Endothelial cell of umbilical vein (primary cell): ENCODE results near the gene MPDU1. TPM values are rescaled to one million over a fixed set of nuclear protein-coding genes. Genes with fewer than 3 reads are reported as not detected.

Source experiments
- BruUV-seq: library from RNA; stranded (reverse); fragments of 400-500 nt; replicated peaks from 2 replicates; lab custom pipeline; 2021; lab: Mats Ljungman, UMichigan
- CTCF ChIA-PET: fragments of 300-600, 350-600 bp; sonication (Branson Sonifier 250); formaldehyde crosslinking; loops from one replicate; lab custom pipeline; 2021; ENCODE audit warnings: antibody characterized with exemption, inconsistent platforms; lab: Charles Lee
- POLR2A ChIA-PET: fragments of 300-600, 350-600 bp; sonication (Branson Sonifier 250); formaldehyde crosslinking; loops from one replicate; lab custom pipeline; 2021; ENCODE audit warnings: antibody characterized with exemption, inconsistent platforms; lab: Charles Lee
- DNase-seq: peaks from one replicate; pipeline ENCODE4 v3.0.0-alpha.2; 2011; ENCODE audit warnings: low read depth, low spot score
- FAIRE-seq: peaks from 2 replicates; lab custom pipeline; 2011; peaks lifted over from hg19 to GRCh38; lab: Jason Lieb, UNC
- H2AFZ ChIP-seq: 2 replicates; pipeline ENCODE4 v1.6.0; 2012; ENCODE audit warnings: low read depth, low read length, control low read depth, inconsistent platforms
- H3K27ac ChIP-seq: 2 replicates; pipeline ENCODE4 v1.5.1; 2011; ENCODE audit warnings: low read depth, mild to moderate bottlenecking, control low read depth, low read length, moderate library complexity; ENCODE audit not compliant: insufficient read depth
- H3K27me3 ChIP-seq, 2 experiments: 2 replicates each; pipeline versions ENCODE4 v1.6.0 to v1.6.1; 2011; ENCODE audit warnings: low read length in 2 of 2, mixed read lengths in 1 of 2; ENCODE audit not compliant: control insufficient read depth in 2 of 2, insufficient read depth in 2 of 2
- H3K36me3 ChIP-seq, 2 experiments: 2 replicates in 1 of 2; 3 replicates in 1 of 2; pipeline ENCODE4 v1.5.1; 2011; ENCODE audit warnings: low read length in 2 of 2, mild to moderate bottlenecking in 1 of 2, moderate library complexity in 1 of 2; ENCODE audit not compliant: control insufficient read depth in 2 of 2, insufficient read depth in 2 of 2; ENCODE audit errors: extremely low read depth in 1 of 2
- H3K4me1 ChIP-seq: 3 replicates; pipeline ENCODE4 v1.5.1; 2011; ENCODE audit warnings: mild to moderate bottlenecking, low read length; ENCODE audit not compliant: control insufficient read depth, insufficient read depth; ENCODE audit errors: extremely low read depth
- H3K4me2 ChIP-seq: 2 replicates; pipeline ENCODE4 v1.6.1; 2011; ENCODE audit warnings: low read length, control low read depth, mixed read lengths; ENCODE audit not compliant: insufficient read depth
- H3K4me3 ChIP-seq, 3 experiments: fragments of 200-600 bp in 1 of 3; sonication (generic), shearing (Covaris generic) in 1 of 3; replicated peaks in 1 of 3; 2 replicates each; pipeline ENCODE4 v1.5.1; 2011 to 2016; ENCODE audit warnings: control low read depth in 3 of 3, low read length in 3 of 3, mild to moderate bottlenecking in 2 of 3, inconsistent platforms in 1 of 3, low read depth in 1 of 3, moderate library complexity in 1 of 3; ENCODE audit not compliant: insufficient read depth in 1 of 3
- H3K79me2 ChIP-seq: 2 replicates; pipeline ENCODE4 v1.6.0; 2012; ENCODE audit warnings: low read length, inconsistent platforms; ENCODE audit not compliant: control insufficient read depth, insufficient read depth
- H3K9ac ChIP-seq: replicated peaks from 2 replicates; pipeline ENCODE3; 2011; ENCODE audit warnings: low read length, control low read depth; ENCODE audit not compliant: insufficient read depth; ENCODE audit errors: extremely low read depth
- H3K9me1 ChIP-seq: replicated peaks from 3 replicates; pipeline ENCODE4 v1.6.0; 2011; ENCODE audit warnings: mild to moderate bottlenecking, low read length; ENCODE audit not compliant: control insufficient read depth, insufficient read depth; ENCODE audit errors: extremely low read depth
- H3K9me3 ChIP-seq: replicated peaks from 2 replicates; pipeline ENCODE4 v1.5.1; 2012; ENCODE audit warnings: low read length, inconsistent platforms; ENCODE audit not compliant: control insufficient read depth, insufficient read depth
- H4K20me1 ChIP-seq: replicated peaks from 2 replicates; pipeline ENCODE3; 2011; ENCODE audit warnings: mild to moderate bottlenecking, low read length; ENCODE audit not compliant: control insufficient read depth, insufficient read depth; ENCODE audit errors: extremely low read depth
- EZH2 ChIP-seq: IDR thresholded peaks from 2 replicates; pipeline ENCODE4 v1.6.1; 2012; ENCODE audit warnings: borderline replicate concordance, low read depth, mild to moderate bottlenecking, moderate library complexity, low read length, inconsistent platforms; ENCODE audit not compliant: severe bottlenecking
- FOS ChIP-seq: IDR thresholded peaks from 2 replicates; pipeline ENCODE4 v1.6.1; 2011; ENCODE audit warnings: mild to moderate bottlenecking, low read length, moderate library complexity, borderline replicate concordance; ENCODE audit not compliant: insufficient read depth
- GATA2 ChIP-seq: IDR thresholded peaks from 2 replicates; pipeline ENCODE4 v1.7.0; 2011; ENCODE audit warnings: low read depth, mild to moderate bottlenecking, moderate library complexity, mixed read lengths, low read length; ENCODE audit not compliant: insufficient read length, insufficient read depth
- JUN ChIP-seq: IDR thresholded peaks from 2 replicates; pipeline ENCODE4 v1.6.1; 2011; ENCODE audit warnings: borderline replicate concordance, low read depth; ENCODE audit not compliant: insufficient read length, insufficient read depth
- MYC ChIP-seq: IDR thresholded peaks from one replicate; pipeline ENCODE4 v1.6.1; 2011; ENCODE audit warnings: mild to moderate bottlenecking, low read depth, low read length
- POLR2A ChIP-seq: IDR thresholded peaks from 2 replicates; pipeline ENCODE4 v1.6.1; 2012; ENCODE audit warnings: low read depth, mild to moderate bottlenecking, control low read depth, low read length
- POLR2AphosphoS5 ChIP-seq: IDR thresholded peaks from 2 replicates; pipeline ENCODE4 v1.6.1; 2012; ENCODE audit warnings: low read depth, mild to moderate bottlenecking, control low read depth, low read length, moderate library complexity; ENCODE audit not compliant: insufficient read depth
- dilution Hi-C: fragments of 300-500 bp; cut with MboI; formaldehyde crosslinking; loops from one replicate; pipeline ENCODE4 v1.15.0; 2019; ENCODE audit warnings: low sequenced_read_pairs; ENCODE audit not compliant: extremely low pct_ligation_motif_present
- intact Hi-C: fragments of 100-400 bp; cut with micrococcal nuclease; formaldehyde crosslinking; loops from one replicate; pipeline ENCODE4 v1.10.0; 2022
- polyA plus RNA-seq, 4 experiments: library from polyadenylated mRNA; depleted of rRNA in 3 of 4; stranded (reverse) in 3 of 4; unstranded in 1 of 4; fragments of >200 nt; gene quantifications; 2 replicates each; pipeline versions ENCODE4 v1.2.1 to v1.2.3, GENCODE V29; 2011 to 2012; ENCODE audit warnings: missing spikeins in 1 of 4
- total RNA-seq: library from RNA; stranded (reverse); gene quantifications from 2 replicates; pipeline ENCODE4 v1.2.3, GENCODE V29; 2021
- TF ChIP-seq, protein P1 (sequence below), 2 donors: IDR thresholded peaks; 1 replicate in 1 of 2; 2 replicates in 1 of 2; pipeline ENCODE4 v1.5.1; 2011; ENCODE audit warnings: low read length in 2 of 2, mild to moderate bottlenecking in 2 of 2, moderate library complexity in 2 of 2, control low read depth in 1 of 2, inconsistent platforms in 1 of 2, low read depth in 1 of 2; ENCODE audit not compliant: insufficient read depth in 1 of 2; ENCODE audit errors: extremely low read depth in 1 of 2
- TF ChIP-seq, protein P2 (sequence below): IDR thresholded peaks from 2 replicates; pipeline ENCODE4 v1.6.1; 2011; ENCODE audit not compliant: insufficient read depth, insufficient read length

The MPDU1 gene
- total and polyA plus RNA-seq, 2 donors (not counting 3 experiments of a cell fraction or from before 2014, with no cell fraction given), result 78.0 to 368 TPM

- no peak for TF ChIP-seq JUN
- TF ChIP-seq, protein P1, sequence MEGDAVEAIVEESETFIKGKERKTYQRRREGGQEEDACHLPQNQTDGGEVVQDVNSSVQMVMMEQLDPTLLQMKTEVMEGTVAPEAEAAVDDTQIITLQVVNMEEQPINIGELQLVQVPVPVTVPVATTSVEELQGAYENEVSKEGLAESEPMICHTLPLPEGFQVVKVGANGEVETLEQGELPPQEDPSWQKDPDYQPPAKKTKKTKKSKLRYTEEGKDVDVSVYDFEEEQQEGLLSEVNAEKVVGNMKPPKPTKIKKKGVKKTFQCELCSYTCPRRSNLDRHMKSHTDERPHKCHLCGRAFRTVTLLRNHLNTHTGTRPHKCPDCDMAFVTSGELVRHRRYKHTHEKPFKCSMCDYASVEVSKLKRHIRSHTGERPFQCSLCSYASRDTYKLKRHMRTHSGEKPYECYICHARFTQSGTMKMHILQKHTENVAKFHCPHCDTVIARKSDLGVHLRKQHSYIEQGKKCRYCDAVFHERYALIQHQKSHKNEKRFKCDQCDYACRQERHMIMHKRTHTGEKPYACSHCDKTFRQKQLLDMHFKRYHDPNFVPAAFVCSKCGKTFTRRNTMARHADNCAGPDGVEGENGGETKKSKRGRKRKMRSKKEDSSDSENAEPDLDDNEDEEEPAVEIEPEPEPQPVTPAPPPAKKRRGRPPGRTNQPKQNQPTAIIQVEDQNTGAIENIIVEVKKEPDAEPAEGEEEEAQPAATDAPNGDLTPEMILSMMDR (IDR thresholded peaks at IDR 0.05; ENCODE audit: extremely low read depth in 1 of 2, insufficient read depth in 1 of 2, low read depth in 1 of 2, low read length in 2 of 2), result no peak
- no peak for TF ChIP-seq EZH2
- no peak for TF ChIP-seq FOS
- no peak for TF ChIP-seq MYC
- TF ChIP-seq, protein P2, sequence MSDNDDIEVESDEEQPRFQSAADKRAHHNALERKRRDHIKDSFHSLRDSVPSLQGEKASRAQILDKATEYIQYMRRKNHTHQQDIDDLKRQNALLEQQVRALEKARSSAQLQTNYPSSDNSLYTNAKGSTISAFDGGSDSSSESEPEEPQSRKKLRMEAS, result no peak
- no peak for TF ChIP-seq GATA2
- no peak for TF ChIP-seq POLR2AphosphoS5
- no peak for TF ChIP-seq POLR2A
- Histone ChIP-seq H3K9ac (no peak overlapping the region), H3K4me3 (no peak overlapping the region), H3K4me1 (no peaks in the 10 kb centered on the region), H3K79me2 (no peaks in the 10 kb centered on the region), H3K27ac (no peak overlapping the region), H3K27me3 (no peaks in the 10 kb centered on the region), H4K20me1 (no peaks in the 10 kb centered on the region), H3K4me2 (no peak overlapping the region), H3K9me1 (no peaks in the 10 kb centered on the region), H3K36me3 (no peaks in the 10 kb centered on the region), H3K9me3 (no peaks in the 10 kb centered on the region), H2AFZ (no peak overlapping the region)
- intact Hi-C loops, result no loop called here
- CTCF ChIA-PET, result interaction anchor here (0.6 to 6.6 kb wide), 9 partner anchors 11 to 410 kb away, joined by 3 to 97 read pairs (median 4); partner anchors contain the start of genes ATP1B2, DNAH2, TP53 and WRAP53
- dilution Hi-C loops, result no loop called here
- POLR2A ChIA-PET, result no interaction called here
- DNase-seq (no peak), FAIRE-seq (no peak)
- no TSS peak for BruUV-seq
Observed at GRCh38 chr17:7631398-7632380, 48.0 kb downstream of the MPDU1 start.
